Midbrain (tissue), 1 donor: ENCODE measurements around the gene CISTR.
"Not testable (repeated sequence)": the region's sequence is repeated elsewhere in the genome, so short reads cannot be mapped to it uniquely, and the experiment has no call there.

Source experiments
- DNase-seq: peaks from one replicate; lab custom pipeline; 2025; lab: John Stamatoyannopoulos, UW

Gene CISTR

DNA sequence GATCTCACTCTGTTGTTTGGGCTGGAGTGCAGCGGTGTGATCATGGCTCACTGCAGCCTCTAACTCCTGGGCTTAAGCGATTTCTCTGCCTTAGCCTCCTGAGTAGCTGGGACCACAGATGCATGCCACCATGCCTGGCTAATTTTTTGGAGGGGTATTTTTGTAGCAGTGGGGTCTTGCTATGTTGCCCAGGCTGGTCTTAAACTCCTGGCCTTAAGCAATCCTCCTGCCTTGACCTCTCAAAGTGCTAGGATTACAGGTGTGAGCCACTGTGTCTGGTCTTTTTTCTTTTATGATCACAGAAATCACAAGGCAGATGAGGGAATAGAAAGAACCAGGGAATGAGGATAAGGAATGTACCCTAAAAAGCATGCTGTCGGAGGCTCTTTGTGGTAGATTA, 11.0 kb upstream of the CISTR start:
- not testable (repeated sequence) for DNase-seq

GRCh38 chr12:53761306-53761705, 9.5 kb upstream of the CISTR start:
- no peak for DNase-seq

DNA sequence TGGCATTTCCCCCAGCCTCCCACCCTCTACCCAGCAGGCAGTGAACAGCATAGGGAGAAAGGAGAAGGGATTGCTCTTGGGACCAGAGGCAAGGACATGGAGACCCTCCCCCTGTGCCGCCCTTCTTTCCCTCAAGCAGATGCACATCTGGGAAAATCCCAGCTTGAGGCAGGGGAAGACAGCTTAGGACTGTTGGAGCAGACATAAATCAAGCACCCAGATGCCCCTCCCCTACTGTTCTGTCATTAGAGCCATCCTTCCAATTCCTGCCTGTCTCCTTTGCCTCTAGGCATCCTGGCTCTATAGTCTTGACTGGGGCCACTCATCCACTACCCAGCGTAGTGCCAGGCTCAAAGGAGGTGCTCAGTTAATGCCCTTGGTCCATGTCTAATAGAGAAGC, 7.5 kb upstream of the CISTR start:
- DNase-seq, result no peak

DNA sequence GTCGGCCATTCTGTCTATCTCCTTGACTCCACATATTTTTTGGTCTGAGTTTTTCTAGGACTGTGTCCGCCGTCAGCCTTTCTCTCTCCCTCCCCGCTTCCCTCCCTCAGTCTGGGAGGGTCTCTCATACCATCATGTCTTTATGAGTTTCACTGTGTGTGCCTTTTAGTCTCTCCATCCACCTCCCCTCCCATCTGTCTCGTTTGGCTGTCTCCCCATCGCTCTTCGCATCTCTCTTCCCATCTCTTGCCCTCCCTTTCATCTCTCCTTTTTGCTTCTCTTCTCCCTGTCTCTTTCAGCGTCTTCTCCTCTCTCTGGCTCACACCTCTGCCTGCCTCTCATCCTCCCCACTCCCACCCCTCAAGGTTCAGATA, 6.9 kb upstream of the CISTR start:
- DNase-seq, result no peak

DNA sequence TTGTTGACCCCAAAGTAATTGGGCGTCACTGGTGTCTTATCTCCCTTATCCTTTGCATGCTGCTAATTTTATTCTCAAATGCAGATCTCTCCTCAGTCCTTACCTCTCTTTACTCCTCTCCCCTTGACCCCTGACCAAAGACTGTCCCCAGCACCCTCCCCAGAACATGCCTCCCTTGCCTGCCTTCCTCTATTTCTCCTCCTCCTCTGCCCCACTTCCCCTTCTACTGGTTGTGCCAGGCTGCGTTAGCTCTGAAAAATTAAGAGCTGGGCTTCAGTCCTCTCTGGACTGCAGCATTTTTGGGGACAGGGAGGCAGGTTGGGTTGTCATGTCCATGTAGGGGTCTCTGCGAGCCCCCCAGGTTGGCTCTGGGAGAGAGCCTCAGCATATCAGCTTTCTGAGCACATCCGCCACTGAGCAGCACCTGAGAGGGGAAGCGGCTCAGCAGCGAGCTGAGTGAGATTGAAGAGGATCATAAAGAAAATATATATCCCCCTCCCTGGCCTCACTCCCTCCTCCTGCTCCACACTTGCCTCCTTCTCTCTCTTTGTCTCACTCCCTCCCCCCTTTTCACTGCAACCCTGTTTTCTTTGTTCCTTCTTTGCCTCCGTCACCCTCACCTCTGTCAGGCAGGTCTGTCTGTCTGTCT, 6.4 kb upstream of the CISTR start:
- DNase-seq, result no peak

DNA sequence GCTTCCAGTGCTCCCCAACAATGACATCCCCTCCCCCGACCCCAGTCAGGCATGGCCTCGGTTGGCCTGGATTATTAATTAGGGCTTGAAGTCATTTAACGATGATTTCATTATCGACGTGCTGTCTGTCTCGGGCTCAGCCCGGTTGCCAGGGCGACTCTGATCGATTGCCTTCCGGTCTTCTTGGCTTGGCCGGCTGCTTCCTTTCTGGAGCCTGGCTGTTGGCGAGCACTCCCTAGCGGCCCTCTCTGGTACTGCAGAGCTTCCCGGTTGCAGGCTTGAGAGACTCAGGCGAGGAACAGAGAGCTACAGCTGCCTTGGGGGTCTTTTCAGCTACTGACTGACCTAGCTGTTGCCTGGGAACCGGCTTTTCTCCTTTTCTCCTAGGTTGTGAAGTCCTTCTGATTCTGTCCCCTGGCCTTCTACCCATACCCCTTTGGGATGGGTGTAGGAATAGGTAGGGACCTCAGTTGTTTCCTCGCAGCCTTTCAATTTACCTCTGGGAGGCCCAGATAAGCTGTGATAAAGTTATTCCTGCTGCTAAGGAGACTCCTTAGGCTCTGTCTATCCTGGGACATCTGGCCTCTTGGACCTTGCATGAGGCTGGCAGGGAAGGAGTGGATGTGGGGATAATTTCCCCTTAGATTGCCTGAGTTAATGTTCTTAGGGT, 5.5 kb upstream of the CISTR start:
- DNase-seq, result peak; percentile 76

DNA sequence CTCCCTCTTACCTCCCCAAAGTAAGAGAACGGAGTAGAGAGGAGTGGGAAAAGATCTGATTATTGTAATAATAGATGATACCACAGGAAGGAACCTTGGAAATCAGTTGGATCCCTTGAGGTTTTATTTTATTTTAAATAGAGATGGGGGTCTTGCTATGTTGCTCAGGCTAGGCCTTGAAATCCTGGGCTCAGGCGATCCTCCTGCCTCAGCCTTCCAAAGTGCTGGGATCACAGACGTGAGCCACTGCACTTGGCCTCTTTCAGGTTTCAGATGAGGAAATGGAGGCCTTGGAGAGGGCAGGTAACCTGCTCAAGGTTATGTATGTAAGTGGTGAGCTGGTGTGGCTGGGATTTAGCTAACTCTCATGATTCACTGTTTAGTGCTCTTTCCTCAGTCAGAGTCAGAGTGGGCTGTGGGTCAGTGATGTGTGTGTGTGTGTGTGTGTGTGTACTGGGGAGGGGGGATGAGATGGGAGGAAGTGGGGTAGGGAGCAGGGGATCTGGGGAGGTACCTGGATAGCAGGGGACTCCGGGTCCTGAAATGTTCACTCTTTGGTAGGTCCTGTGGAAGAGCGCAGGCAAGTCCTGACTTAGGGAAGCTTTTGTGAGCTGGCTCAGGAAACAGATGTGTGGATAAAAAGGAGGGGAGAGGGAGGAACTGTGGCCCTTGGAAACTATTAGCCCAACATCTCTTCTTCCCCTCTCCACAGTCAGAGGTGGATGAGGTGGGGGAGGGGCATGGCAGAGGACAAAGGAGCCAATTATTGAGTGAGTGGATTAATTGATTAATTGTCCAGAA, 4.7 kb upstream of the CISTR start:
- DNase-seq, result no peak

DNA sequence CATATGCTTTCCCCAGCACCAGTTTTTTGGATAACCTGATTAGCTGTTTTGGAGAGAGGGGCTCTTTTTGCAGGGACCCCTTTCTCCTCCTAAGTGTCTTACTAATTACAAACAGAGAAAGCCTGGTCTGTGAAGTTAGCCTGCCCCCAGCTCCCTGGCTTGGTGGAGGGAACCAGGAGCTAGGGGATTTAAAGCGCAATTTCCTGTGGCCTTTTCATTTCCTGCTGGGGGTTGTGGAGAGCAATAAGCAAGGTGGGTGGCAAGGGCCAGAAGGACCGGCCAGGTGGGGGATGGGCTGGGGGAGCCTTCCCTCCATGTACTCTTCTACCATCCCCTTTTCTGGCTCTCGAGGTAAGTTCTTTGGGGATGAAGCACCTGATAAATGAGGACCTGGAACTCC, 4.1 kb upstream of the CISTR start:
- DNase-seq, result no peak

GRCh38 chr12:53755451-53755891, 3.7 kb upstream of the CISTR start:
- DNase-seq, result no peak

- no peak for DNase-seq
Measured at GRCh38 chr12:53754633-53755264, 3.0 kb upstream of the CISTR start.

DNA sequence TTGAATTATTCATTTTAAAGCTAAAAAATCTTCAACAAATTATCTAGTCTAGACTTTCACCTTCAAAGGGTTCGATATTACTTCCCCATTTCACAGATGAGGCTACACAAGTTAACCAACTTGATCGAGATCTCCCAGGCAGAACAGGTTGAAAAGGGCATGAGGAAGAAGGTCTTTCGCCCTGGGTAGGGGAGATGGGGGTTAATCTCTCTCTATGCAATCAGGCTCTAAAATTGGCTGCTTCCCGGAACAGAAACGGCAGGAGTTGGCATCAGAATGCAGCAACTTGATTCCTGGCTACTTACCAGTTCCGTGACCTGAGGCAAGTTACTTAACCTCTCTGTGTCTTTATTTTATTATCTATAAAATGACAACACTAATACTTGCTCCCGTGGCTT, 2.4 kb upstream of the CISTR start:
- DNase-seq, result no peak

DNA sequence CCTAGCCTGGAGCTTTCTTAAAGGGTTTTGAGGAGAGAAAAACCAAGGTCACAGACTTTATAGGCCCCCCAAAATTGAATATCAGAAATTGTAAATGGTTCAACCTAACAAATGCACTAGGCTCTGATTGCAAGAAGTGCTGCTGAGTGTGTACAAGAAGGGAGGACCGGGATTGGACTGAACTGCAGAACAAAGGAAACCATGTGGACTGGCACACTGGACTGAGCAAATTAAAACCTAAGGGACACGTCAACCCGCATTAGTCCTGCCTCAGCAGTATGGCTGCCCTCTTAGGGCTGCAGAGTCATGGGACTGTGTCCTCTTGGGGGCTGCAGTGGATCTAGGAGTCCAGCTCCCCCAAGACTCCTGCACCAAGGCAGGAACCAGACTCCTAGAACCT, 842 bp upstream of the CISTR start:
- DNase-seq, result no peak

GRCh38 chr12:53752192-53752601, 418 bp upstream of the CISTR start:
- DNase-seq, result no peak

DNA sequence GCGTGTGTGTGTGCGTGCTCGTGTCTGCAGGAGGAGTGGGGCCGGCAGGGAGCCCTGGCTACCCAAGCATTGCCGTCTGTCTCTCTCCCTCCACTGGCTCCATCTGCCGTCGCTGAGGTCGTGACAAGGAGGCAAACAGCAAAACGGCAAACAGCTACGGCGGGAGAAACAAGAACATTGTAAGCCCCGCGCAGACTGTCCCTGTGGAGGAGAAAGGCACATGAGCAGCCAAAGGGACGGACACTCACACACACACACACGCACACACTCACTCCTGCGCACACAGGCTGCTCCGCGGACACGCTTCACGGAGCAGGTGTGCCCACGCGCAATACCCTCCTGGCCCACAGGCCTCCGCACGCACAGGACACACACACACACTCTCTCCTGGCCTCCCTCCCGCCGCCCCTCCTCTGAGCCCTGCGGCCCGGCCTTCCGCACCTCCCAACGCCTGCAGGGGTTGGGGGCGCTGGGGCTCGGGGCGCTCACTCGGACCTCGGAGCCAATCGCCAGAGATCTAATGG, 905 bp downstream of the CISTR start:
- DNase-seq, result no peak

DNA sequence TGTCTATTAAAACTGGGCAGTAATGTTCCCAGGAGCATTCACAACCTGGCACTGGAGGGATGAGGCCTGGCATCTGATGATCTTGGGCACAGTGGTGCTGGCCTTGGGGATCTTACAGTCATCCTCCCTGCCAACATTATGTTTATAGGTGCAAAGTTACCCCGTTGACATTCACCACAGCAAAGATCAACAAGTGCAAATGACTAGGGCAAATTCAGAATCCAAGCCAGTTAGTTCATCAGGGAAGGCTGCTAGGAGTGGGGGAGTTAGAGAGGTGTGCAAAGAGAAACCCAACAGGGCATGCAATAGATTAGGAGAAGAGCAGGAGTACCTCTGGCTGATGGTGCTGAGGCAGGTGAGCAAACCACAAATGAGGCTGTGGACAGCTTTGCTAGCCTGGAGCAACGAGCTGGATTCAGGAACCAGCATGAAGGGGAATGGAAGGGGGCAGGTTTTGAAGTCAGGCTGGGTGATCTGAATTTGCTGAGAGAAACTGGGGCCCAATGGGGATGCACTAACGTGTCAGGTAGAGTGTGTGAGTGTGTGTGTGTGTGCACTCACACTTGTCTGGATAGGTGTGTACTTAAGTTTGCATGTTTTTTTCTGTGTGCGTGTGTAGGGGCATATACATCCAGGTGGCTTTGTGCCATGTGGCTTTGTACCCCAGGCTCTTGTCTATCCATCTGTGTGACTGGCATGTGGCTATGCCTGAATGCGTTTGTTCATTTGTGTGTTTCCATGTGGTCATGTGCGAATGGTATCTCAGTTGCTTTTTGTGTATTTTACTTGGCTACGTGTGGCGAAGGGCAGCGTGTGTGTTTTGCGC, 1.6 kb downstream of the CISTR start:
- no peak for DNase-seq

- no peak for DNase-seq
Measured at GRCh38 chr12:53748072-53748840, 3.5 kb downstream of the CISTR start.

DNA sequence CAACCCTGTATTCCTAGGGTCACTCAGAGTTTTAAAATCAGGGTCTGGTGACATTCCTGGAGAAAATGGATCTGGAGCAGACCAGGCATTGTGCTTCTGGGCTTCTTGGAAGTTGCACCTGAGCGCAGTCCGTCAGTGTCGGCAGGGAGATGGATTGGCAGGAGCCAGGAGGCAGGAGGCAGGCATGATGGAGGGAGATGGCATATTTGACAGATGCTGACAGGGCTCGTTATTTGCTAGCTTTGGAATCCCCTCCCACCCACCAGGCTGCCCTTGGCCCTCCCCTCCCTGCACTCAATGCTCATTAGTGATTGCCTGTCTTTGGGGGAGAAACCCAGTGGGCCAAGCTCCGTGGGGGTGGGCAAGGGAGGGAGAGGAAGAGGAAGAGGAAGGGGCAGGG, 4.7 kb downstream of the CISTR start:
- no peak for DNase-seq

- peak; percentile 95 for DNase-seq
Measured at GRCh38 chr12:53746592-53747092, 5.1 kb downstream of the CISTR start.

- DNase-seq, result no peak
Measured at GRCh38 chr12:53744751-53745150, 7.0 kb downstream of the CISTR start.

DNA sequence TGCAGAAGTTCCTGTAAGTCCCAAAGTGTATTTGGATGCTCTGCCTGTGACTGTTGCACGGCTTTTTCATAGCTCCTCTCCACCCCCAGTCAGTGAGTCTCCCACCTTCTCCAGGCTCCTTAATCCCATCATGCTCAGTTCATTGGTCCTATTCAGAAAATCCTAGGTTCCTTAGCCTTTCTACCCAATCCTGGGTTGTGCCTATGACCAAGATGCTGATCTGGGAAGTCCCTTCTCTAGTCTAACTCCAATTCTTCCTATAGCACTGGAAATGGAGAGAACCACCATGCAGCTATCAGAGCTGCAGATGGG, 7.7 kb downstream of the CISTR start:
- DNase-seq, result no peak
